ENCODE measurements around the gene CHD2. TPM values are rescaled to one million over a fixed set of nuclear protein-coding genes. Genes with fewer than 3 reads are reported as not detected.

The CHD2 gene
- total RNA-seq, 2 donors from 2014 or later: 63.9 to 70.0 TPM

GRCh38 chr15:92903631-92903965 lies 3.5 kb downstream of the CHD2 start:
- H3K4me3 ChIP-seq: no peak overlapping the region
- H3K36me3 ChIP-seq (replicated peaks in 1 of 2; ENCODE audit: insufficient read depth in 1 of 2, low read depth in 2 of 2): no peaks in the 10 kb centered on the region
- peak overlapping the region; percentile 94 to 99 (median 97) for H3K27ac ChIP-seq
- WGBS, 2 donors: 1% methylated on average over 8 of the region's 8 CpGs
- intact Hi-C loops (cut with DNase I): no loop called here
- no peak for ATAC-seq
- peaks cover 55% of the 10 kb centered on the region for H3K4me1 ChIP-seq
- DNase-seq: no peak
- no peaks in the 10 kb centered on the region for H3K27me3 ChIP-seq
- no peaks in the 10 kb centered on the region for H3K9me3 ChIP-seq
- no peak for TF ChIP-seq CTCF (IDR thresholded peaks at IDR 0.05)
- no peak for TF ChIP-seq POLR2A (IDR thresholded peaks at IDR 0.05)

GRCh38 chr15:92903966-92904721 lies 4.0 kb downstream of the CHD2 start:
- H3K4me1 ChIP-seq: peaks cover 56% of the 10 kb centered on the region
- WGBS, 2 donors: 0% methylated on average over 23 to 46 of the region's 47 CpGs

GRCh38 chr15:92904722-92905571 lies 4.8 kb downstream of the CHD2 start:
- Histone ChIP-seq H3K9me3 (no peaks in the 10 kb centered on the region), H3K27me3 (no peaks in the 10 kb centered on the region), H3K4me1 (peaks cover 54% of the 10 kb centered on the region), H3K4me3 (peak overlapping the region in 1 of 2 donors; percentile 6), H3K27ac (peak overlapping the region; percentile 83 to 99 (median 97)), H3K36me3 (replicated peaks in 1 of 2; ENCODE audit: insufficient read depth in 1 of 2, low read depth in 2 of 2) (no peaks in the 10 kb centered on the region)
- ATAC-seq (no peak), DNase-seq (no peak)
- TF ChIP-seq CTCF (IDR thresholded peaks at IDR 0.05) (no peak), POLR2A (IDR thresholded peaks at IDR 0.05) (no peak)
- WGBS, 2 donors: 2 to 5% methylated on average over 16 of the region's 16 CpGs
- intact Hi-C loops (cut with DNase I): no loop called here

More at GRCh38 chr15:92903966-92904721, 4.0 kb downstream of the CHD2 start:
- H3K27me3 ChIP-seq: no peaks in the 10 kb centered on the region
- TF ChIP-seq CTCF (IDR thresholded peaks at IDR 0.05) (peak in 2 of 7 experiments; percentile 3 to 32), POLR2A (IDR thresholded peaks at IDR 0.05) (peak; percentile 88 to 97 (median 95))
- no peaks in the 10 kb centered on the region for H3K9me3 ChIP-seq
- peak overlapping the region; percentile 94 to 99 (median 97) for H3K27ac ChIP-seq
- peak; percentile 99 to 100 (median 99) for DNase-seq
- peak overlapping the region in 1 of 2 donors; percentile 6 for H3K4me3 ChIP-seq
- peak; percentile 94 for ATAC-seq
- intact Hi-C loops (cut with DNase I): no loop called here
- H3K36me3 ChIP-seq (replicated peaks in 1 of 2; ENCODE audit: insufficient read depth in 1 of 2, low read depth in 2 of 2): no peaks in the 10 kb centered on the region

GRCh38 chr15:92906020-92906419 lies 5.9 kb downstream of the CHD2 start:
- Histone ChIP-seq H3K27me3 (no peaks in the 10 kb centered on the region), H3K27ac (peak overlapping the region; percentile 83 to 99 (median 97)), H3K36me3 (replicated peaks in 1 of 2; ENCODE audit: insufficient read depth in 1 of 2, low read depth in 2 of 2) (no peaks in the 10 kb centered on the region), H3K4me1 (peaks cover 63% of the 10 kb centered on the region), H3K9me3 (no peaks in the 10 kb centered on the region), H3K4me3 (no peak overlapping the region)
- ATAC-seq: no peak
- 7 to 12% methylated on average over 3 of the region's 3 CpGs for WGBS, 2 donors
- TF ChIP-seq CTCF (IDR thresholded peaks at IDR 0.05) (no peak), POLR2A (IDR thresholded peaks at IDR 0.05) (no peak)
- intact Hi-C loops (cut with DNase I): no loop called here
- no peak for DNase-seq
